HG03108 (cell line): ENCODE results near the gene CACNA1S.
A peak's percentile ranks its signal among the peaks of the same experiment; 100 is the strongest.

Experiments used
- ATAC-seq: cut with Tn5 transposase; IDR thresholded peaks from one replicate; pipeline ENCODE4 v1.9.1; 2021; ENCODE audit warnings: moderate library complexity; ENCODE audit not compliant: unreplicated experiment

The CACNA1S gene

DNA sequence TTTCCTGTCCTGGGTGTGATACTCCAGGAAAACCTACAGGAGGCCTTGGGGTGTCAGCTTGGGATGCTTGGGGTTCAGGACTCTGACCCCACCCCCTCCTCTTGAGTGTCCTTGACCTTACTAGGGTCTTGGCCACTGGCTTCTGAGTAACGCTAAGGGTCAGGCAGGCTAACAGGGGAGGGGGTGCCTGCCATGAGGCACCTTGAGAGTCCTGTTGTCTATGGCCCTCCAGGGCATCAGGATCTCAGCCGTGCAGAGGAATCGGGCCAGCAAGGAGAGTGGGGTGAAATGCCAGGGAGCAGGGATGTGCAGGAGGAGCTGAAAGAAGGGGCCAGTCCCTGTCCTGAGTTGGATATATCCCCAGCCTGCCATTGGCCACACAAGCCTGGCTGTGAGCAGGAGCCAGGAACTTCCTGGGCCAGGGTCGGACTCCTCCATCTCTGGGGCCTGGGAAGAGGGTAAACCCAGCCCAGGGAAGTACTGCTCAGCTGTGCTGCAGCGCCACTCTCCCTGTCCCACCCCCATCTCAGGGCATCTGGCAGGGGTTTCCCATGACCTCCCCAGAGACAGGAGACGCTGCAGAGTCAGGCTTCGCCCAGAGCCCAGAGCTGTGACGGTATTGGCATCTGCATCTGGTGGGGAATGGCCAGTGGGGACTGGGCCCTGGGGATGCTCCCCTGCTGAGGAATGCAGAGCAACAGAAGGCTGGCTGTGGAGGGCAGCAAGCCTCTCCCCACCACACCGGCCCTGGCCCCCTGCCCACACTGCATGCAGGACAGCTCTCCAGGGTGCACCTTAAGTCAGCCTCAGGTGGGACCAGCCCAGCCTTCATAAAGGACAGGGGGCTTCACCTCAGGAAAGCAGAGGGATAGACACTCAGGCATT, 95.0 kb downstream of the CACNA1S start:
- peak; percentile 29 for ATAC-seq

DNA sequence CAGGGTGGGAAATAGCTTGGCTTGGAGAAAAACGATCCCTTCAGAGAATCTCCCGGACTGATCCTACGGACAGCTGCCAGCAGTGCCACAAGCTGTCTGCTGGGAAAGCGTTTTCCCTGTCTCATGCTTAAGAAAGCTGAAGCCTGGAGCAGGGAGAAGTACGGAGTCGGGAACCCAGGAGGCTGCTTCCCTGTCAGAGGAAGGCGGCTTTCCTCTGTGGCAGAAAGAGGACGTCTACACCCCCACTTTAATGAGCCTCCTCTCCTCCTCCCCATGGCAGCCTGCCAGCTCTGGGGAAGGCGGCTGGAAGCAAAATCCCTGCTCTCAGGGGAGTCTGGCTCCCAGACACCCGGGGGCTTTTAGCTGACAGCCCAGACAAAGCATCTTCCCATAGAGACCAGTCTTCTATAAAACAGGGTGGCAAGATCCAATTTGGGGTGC, 96.0 kb downstream of the CACNA1S start:
- ATAC-seq = no peak

DNA sequence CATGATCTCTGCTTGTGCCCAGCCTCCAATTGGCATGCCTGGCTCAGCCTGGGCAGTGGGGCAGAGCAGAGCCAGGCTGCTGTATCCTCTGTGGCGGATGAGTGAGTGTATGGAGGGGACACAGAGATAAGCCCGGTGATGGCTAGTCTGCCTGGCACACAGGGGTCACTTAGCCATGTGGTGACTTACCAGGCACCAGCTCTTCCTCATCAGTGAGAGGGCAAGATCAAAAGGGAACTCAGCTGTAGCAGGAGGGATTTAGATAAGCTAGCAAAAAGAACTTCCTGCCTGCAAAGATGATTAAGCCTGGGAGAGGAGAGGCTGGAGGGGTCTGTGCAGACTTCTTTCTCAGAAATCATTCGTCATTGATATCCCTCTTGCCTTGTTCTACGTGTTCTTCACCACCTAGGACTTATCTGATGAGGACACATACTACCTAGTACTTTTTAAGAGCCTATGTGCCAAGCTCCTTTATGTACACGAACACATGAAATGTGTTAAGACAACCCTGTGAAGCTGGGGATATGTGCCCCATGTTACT, 96.6 kb downstream of the CACNA1S start:
- ATAC-seq = no peak

- no peak for ATAC-seq
Measured at GRCh38 chr1:201014816-201015200, 97.4 kb downstream of the CACNA1S start.

- ATAC-seq = no peak
Measured at GRCh38 chr1:201013991-201014815, 98.0 kb downstream of the CACNA1S start.

DNA sequence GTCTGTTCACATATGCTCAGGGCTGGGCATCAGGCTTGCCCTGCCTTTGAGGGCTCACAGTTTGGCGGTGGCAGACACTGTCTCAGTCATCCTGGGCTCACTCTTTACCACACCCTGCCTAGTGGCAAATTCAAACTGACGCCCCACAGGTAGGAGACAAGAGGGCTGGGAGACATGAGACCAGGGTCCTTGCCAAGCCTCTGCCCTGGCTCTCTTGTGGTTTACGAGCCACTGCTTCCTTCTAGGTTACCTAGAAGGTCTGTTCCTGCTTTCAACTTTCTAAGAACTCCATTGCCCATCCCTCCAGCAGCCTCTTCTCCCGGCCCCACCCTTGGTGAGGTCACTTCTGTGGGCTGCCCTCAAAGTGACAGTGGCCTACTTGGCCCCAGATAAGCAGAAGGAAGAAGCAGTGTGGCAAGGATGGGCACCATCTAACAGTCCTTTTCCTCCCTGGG, 99.2 kb downstream of the CACNA1S start:
- no peak for ATAC-seq

DNA sequence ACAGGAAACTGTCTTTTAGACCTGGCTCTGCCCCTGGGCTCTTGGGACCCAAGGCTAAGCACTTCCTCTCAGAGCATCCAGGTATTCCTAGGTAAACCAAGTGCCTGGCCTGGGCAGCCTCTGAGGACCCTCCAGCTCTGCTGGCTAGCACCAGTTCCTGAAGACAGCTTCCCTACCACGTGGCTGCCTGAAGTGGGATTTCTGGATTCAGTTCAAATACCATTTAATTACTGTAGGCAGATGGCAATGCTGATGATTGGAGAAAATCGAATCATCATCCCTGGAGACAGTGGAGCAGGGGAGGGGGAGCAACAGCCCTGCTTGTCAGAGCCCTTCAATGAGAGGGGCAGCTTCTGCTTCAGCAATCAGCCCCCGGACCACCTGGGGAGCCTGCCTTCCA, 100.6 kb downstream of the CACNA1S start:
- ATAC-seq = no peak

GRCh38 chr1:201009962-201010645, 102.1 kb downstream of the CACNA1S start:
- ATAC-seq = no peak

GRCh38 chr1:201008666-201009360, 103.4 kb downstream of the CACNA1S start:
- no peak for ATAC-seq

DNA sequence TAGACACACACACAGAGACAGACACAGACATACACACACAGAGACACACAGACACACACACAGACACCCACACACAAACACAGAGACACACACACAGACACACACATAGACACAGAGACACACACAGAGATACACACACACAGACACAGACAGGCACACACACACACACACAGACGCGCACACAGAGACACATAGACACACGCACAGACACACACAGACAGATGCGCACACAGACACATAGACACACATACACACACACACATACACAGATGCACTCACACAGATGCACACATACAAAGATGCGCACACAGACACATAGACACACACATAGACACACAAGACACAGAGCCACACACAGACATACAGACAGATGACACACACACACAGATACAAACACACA, 104.7 kb downstream of the CACNA1S start:
- ATAC-seq = no peak

- ATAC-seq = no peak
Measured at GRCh38 chr1:201006450-201006849, 105.8 kb downstream of the CACNA1S start.

DNA sequence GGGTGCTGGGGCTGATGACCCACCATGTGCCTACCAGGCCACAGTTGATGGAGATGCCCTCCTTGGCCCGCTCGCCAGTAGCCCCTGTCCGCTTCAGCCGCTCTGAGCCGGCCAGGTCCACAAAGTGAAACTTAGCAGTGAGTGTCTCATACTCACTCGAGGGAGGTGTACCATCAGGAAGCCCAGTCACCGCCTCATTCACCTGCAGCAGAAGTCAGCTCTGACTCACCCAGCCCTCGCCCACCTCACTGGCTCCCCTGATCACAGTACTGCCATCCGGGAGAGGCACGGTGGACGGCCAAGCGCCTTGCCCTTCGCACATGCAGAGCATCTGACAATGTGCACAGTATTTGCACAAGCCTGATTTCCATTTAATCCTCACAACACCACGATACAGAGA, 107.5 kb downstream of the CACNA1S start:
- ATAC-seq = no peak

- no peak for ATAC-seq
Measured at GRCh38 chr1:201004154-201004553, 108.1 kb downstream of the CACNA1S start.

DNA sequence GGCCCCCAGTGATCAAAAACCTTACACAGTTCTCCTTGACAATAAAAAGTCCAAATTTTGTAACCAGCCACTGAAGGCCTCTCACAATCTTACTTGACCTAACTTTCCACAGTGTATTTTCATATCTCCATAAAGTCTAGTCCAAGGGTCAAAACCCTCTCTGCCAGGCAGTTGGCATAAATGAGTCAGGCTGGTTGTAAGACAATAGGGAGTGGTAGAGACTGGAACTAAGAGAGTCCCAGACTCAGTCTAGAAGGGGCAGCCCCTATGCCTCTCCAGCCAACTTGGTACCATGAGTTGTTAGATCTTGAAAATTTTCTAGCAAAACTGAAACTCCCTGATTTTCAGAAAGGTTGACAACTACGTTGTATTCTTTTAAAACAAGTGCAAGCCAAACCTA, 109.7 kb downstream of the CACNA1S start:
- no peak for ATAC-seq

GRCh38 chr1:201001962-201002361, 110.3 kb downstream of the CACNA1S start:
- ATAC-seq = no peak

DNA sequence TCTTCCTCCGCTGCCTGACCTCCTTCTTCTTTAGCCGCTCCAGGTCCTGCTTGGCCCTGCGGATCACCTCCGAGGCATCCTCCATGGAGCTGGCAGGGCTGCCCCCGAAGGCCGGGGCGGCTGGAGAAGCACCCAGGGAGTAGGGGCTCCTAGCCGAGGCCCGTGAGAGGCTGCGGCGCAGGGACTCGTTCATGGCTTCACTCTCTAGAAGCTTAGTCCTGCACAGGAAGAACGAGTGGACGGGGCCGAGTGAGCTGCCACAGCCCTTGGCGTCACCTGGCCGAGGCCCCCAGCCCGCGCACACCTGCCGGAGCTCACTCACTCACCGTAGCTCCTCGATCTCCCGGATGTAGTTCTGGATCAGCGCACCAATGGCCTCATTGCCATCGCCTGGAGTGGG, 111.8 kb downstream of the CACNA1S start:
- ATAC-seq = no peak

- no peak for ATAC-seq
Measured at GRCh38 chr1:200999667-201000066, 112.6 kb downstream of the CACNA1S start.

GRCh38 chr1:200998323-200998722, 113.9 kb downstream of the CACNA1S start:
- no peak for ATAC-seq

DNA sequence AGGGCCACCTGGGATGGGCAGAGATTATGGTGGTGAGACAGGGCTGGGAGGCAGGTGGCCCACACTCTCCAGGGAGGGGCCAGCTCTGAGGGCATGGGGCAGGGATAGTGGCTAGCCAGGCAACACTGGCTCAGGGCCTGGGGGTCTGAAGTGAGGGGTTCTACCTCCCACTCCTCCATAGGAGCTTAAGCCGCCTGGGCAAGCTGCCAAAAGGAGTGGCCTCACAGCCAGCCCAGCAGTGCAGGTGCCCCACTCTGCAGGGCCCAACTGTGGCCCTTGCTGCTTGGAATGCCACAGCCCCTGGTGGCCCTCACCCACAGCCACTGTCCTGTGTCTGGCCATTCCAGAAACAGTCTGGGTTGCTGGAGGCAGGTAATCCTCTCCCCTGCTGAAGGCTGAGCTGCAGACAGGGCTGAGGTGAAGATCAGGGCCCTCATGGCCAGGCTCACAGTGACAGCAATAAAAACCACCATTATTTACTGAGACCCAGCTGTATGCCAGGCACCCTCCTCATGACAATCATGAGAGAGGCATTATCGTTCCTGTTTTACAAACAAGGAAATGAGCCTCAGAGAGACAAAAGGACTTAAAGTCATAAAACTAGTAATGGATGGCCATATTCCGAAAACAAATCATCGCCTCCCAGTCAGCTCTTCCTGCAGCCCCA, 119.7 kb downstream of the CACNA1S start:
- no peak for ATAC-seq

DNA sequence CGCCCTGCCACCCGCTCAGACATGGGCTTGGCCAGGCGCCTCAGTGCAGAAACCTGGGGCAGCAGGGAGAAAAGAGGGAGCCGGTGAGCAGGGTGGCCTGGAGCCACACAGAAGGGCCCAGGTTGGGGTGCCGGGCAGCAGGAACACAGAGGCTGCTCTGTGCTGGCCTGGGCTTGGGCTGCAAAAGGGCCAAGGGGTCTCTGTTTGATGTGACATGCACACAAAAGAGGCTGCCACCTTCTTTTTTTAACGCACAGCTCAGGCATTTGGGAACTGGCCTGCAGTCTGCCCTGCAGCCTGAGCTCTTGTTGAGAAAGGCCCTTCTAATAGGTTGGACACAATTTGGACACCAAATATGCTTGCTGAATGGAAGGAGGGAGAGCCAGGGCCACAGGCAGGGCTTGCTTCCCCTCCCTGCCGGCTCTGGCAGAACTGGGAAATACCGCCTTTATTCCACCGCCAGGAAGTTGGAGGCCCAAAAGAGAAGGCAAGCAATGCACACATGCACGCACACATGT, 121.1 kb downstream of the CACNA1S start:
- ATAC-seq = no peak
